GM10266 (cell line): Measurements from ENCODE around the gene PSME1.

Source experiments
- DNase-seq: peaks from one replicate; pipeline ENCODE4 v3.0.0; 2012; ENCODE audit errors: extremely low spot score
- CTCF ChIP-seq: IDR thresholded peaks from 2 replicates; pipeline ENCODE4 v1.5.1; 2012; ENCODE audit warnings: mild to moderate bottlenecking, low read depth; ENCODE audit not compliant: control insufficient read depth, insufficient read depth; ENCODE audit errors: missing control alignments

The PSME1 gene

DNA sequence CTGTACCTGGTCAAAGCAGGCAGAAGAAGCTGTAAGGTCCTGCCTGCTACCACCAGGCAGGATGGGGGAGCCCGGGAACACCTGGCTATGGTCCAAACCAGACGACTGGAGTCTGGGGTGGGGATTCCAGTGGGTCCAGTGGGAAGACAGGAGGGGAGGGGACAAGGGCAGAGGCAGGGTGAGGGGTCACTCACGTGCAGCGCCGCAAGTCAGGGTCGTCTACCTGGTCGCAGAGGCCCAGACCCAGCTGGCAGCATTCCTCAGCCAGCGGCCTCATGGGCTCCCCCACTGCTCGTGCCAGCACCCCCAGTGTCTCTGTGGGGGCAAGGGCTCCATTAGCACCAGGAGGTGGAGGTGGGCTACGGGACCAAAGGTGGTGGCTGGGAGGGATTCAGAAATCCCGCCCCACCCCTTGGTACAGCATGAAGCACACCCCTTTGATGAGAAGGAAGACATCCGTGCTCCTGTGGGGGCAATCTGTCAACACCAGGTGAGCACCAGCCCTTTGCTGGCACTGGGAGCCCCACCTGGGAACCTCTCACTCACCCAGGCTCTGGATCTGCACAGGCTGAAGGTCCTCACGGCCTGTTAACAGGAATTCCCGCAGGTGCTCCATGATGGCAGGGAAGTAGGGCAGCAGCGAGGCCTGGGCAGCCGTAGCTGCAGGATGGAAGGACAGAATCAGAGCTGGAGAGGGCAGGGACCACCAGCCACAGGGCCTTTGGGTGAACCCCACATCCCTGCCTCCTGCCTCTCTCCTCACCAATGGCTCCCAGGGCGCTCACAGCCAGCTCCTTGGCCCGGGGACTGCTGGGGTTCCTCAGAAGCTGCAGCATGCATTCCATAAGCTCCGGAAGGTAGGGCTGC is 48.3 kb downstream of the PSME1 start:
- no peak for TF ChIP-seq CTCF
- no peak for DNase-seq

DNA sequence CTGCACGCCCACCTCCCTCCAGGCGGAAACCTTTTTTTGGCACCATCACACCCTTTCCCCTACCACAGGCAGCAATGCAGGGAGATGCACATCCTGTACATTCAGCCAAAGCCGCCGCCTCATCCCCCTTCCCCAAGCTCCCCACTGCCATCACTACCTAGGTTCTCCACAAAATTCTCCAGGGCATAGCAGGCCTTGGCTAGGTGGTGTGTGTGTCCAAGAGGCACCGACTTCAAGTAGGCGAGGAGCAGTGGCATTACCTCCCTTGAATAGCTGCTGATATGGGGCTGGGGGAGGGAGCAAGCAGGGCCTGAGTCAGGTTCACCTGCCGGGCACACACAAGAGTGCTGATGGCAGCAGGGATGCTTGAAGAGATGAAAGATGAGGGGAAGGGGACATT is 49.0 kb downstream of the PSME1 start:
- no peak for TF ChIP-seq CTCF

DNA sequence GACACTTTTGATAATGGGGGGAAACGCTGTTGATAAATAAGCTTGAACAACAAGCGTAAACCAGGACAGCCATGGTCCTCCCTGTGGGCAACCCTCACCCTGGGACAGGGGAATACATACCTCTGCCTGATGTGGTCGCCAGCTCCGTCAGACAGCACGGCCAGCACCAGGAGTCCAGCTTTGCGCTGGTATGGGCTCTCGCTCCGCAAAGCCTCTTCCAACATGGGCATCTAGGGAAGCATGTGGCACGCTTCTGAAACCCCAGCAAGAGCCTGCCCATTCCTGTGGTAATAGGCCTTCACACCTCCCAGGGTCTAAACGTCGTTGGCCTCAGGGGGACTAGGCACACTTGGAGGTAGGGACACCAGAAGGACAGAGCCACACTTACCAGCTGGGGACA is 49.7 kb downstream of the PSME1 start:
- DNase-seq = no peak
- TF ChIP-seq CTCF = no peak

More for the DNA sequence above, 49.0 kb downstream of the PSME1 start:
- DNase-seq = no peak

DNA sequence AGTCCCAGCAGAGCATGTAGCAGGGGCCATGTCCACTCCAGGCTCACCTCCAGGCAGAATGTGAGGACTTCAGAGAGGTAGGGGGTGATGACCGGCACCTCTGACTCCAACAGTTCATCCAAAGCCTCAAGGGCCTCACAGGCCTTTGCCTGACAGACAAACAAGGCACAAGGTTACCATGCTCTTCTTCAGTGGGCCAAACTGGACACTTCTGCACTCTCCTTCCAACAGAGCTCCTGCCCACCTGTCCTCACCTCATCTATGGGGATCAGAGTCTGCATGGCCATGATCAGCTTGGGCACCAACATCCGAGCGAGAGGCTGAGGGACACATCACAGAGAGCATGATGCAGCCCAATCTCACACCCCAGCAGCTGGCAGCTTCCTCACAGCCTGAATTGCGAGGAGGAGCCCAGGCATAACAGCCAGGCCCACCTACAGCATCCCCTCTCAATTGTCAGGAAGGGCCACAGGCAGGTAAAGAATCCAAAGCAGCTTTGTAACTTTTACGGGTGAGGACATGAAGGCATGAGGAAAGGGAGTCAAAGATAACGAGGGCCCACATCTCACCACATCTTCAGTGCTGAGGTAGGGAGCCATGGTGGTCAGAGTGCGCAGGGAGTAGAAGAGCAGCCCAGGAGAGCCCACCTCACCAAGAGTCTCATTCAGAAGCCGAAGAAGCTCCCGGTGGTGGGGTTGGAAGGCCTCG is 51.0 kb downstream of the PSME1 start:
- no peak for TF ChIP-seq CTCF
- no peak for DNase-seq

DNA sequence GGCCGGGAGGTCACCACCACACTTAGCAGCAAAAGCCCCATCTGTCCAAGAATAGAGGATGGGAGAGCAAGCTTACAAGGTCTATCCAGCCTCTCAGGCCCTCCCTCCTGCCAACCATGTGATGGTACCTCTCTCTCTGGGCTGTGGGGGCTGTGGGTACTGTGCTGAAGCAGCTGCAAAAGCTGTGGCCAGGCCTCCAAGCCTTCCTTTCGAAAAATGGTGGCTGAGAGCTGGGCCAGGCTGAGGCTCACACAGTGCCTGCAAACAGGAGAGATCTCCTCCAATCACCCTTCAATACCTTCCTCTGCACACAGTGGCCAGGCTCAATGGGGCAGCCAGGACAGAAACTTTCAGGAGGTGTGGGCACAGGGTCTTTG is 51.5 kb downstream of the PSME1 start:
- TF ChIP-seq CTCF = no peak
- no peak for DNase-seq
